ENCODE measurements around the gene OXA1L.

The OXA1L gene

GRCh38 chr14:22770481-22771187 lies 4.1 kb downstream of the OXA1L start:
- Histone ChIP-seq H3K79me2 (ENCODE audit: insufficient read depth, low read length) (peaks cover 15% of the 10 kb centered on the region), H3K4me2 (ENCODE audit: low read length) (no peak overlapping the region), H3F3A (ENCODE audit: insufficient read depth, low read length) (no peaks in the 10 kb centered on the region), H3K36me3 (ENCODE audit: insufficient read depth, low read length) (peaks cover 74% of the 10 kb centered on the region), H3K27ac (ENCODE audit: low read depth, low read length, poor library complexity, severe bottlenecking) (no peak overlapping the region), H2AFZ (ENCODE audit: low read length) (no peak overlapping the region), H3K9me3 (ENCODE audit: low read length) (no peaks in the 10 kb centered on the region), H3K9me2 (ENCODE audit: low read depth, low read length) (no peaks in the 10 kb centered on the region), H3K27me3 (ENCODE audit: insufficient read depth, low read length) (no peaks in the 10 kb centered on the region), H4K20me1 (ENCODE audit: insufficient read depth, low read length) (no peaks in the 10 kb centered on the region), H3K9ac (ENCODE audit: low read length) (no peak overlapping the region), H3K4me1 (ENCODE audit: insufficient read depth, low read length, severe bottlenecking) (peaks cover 20% of the 10 kb centered on the region), H3K4me3 (ENCODE audit: low read depth, low read length, poor library complexity, severe bottlenecking) (no peak overlapping the region)
- TF ChIP-seq CTCF (IDR thresholded peaks at IDR 0.05; ENCODE audit: low read length) (no peak), EZH2 (IDR thresholded peaks at IDR 0.05; ENCODE audit: borderline replicate concordance, low read length) (no peak)

- Histone ChIP-seq H3K4me3 (ENCODE audit: low read depth, low read length, poor library complexity, severe bottlenecking) (no peak overlapping the region), H4K20me1 (ENCODE audit: insufficient read depth, low read length) (no peaks in the 10 kb centered on the region), H3K27ac (ENCODE audit: low read depth, low read length, poor library complexity, severe bottlenecking) (no peak overlapping the region), H3K9ac (ENCODE audit: low read length) (no peak overlapping the region), H2AFZ (ENCODE audit: low read length) (no peak overlapping the region), H3K4me1 (ENCODE audit: insufficient read depth, low read length, severe bottlenecking) (peaks cover 8% of the 10 kb centered on the region), H3K9me2 (ENCODE audit: low read depth, low read length) (no peaks in the 10 kb centered on the region), H3K27me3 (ENCODE audit: insufficient read depth, low read length) (no peaks in the 10 kb centered on the region), H3K4me2 (ENCODE audit: low read length) (no peak overlapping the region), H3K36me3 (ENCODE audit: insufficient read depth, low read length) (peaks cover 76% of the 10 kb centered on the region), H3K9me3 (ENCODE audit: low read length) (no peaks in the 10 kb centered on the region), H3K79me2 (ENCODE audit: insufficient read depth, low read length) (peaks cover 4% of the 10 kb centered on the region), H3F3A (ENCODE audit: insufficient read depth, low read length) (no peaks in the 10 kb centered on the region)
- no peak for TF ChIP-seq CTCF (IDR thresholded peaks at IDR 0.05; ENCODE audit: low read length)
- no peak for TF ChIP-seq EZH2 (IDR thresholded peaks at IDR 0.05; ENCODE audit: borderline replicate concordance, low read length)
Observed at GRCh38 chr14:22772725-22773124, 6.2 kb downstream of the OXA1L start.

- H3K27me3 ChIP-seq (ENCODE audit: insufficient read depth, low read length) = no peaks in the 10 kb centered on the region
- TF ChIP-seq CTCF (IDR thresholded peaks at IDR 0.05; ENCODE audit: low read length) = no peak
- no peak for TF ChIP-seq EZH2 (IDR thresholded peaks at IDR 0.05; ENCODE audit: borderline replicate concordance, low read length)
- peaks cover 1% of the 10 kb centered on the region for H3K4me1 ChIP-seq (ENCODE audit: insufficient read depth, low read length, severe bottlenecking)
- H4K20me1 ChIP-seq (ENCODE audit: insufficient read depth, low read length) = no peaks in the 10 kb centered on the region
- no peak overlapping the region for H2AFZ ChIP-seq (ENCODE audit: low read length)
- H3F3A ChIP-seq (ENCODE audit: insufficient read depth, low read length) = no peaks in the 10 kb centered on the region
- no peaks in the 10 kb centered on the region; the same call in 1 of the 2 replicates for H3K79me2 ChIP-seq (ENCODE audit: insufficient read depth, low read length)
- no peaks in the 10 kb centered on the region for H3K9me2 ChIP-seq (ENCODE audit: low read depth, low read length)
- H3K9ac ChIP-seq (ENCODE audit: low read length) = no peak overlapping the region
- H3K9me3 ChIP-seq (ENCODE audit: low read length) = no peaks in the 10 kb centered on the region
- peaks cover 69% of the 10 kb centered on the region for H3K36me3 ChIP-seq (ENCODE audit: insufficient read depth, low read length)
- no peak overlapping the region for H3K4me2 ChIP-seq (ENCODE audit: low read length)
- no peak overlapping the region for H3K4me3 ChIP-seq (ENCODE audit: low read depth, low read length, poor library complexity, severe bottlenecking)
- no peak overlapping the region for H3K27ac ChIP-seq (ENCODE audit: low read depth, low read length, poor library complexity, severe bottlenecking)
Observed at GRCh38 chr14:22773162-22774010, 6.9 kb downstream of the OXA1L start.

Data from OCI-LY1 (cell line).